ENCODE measurements around the gene LRRC28.

Gene LRRC28

GRCh38 chr15:99310745-99311144 is 59.5 kb downstream of the LRRC28 start:
- Histone ChIP-seq H3K14ac (ENCODE audit: low read length) (no peak overlapping the region), H3K4ac (ENCODE audit: low read depth, low read length) (no peak overlapping the region), H3K79me2 (ENCODE audit: control insufficient read depth, insufficient read depth, low read length, poor library complexity) (no peaks in the 10 kb centered on the region), H3K4me1 (ENCODE audit: control insufficient read depth in 1 of 2, insufficient read depth in 2 of 2, low read length in 2 of 2) (no peaks in the 10 kb centered on the region), H2AFZ (ENCODE audit: insufficient read depth, low read length, poor library complexity) (no peak overlapping the region), H4K91ac (ENCODE audit: low read depth, low read length) (no peak overlapping the region), H3K79me1 (ENCODE audit: low read length) (no peaks in the 10 kb centered on the region), H3K36me3 (ENCODE audit: control insufficient read depth in 1 of 2, insufficient read depth in 2 of 2, low read length in 2 of 2) (no peaks in the 10 kb centered on the region), H4K12ac (ENCODE audit: low read depth, low read length) (no peak overlapping the region), H3K4me2 (ENCODE audit: low read length) (no peak overlapping the region), H2BK5ac (ENCODE audit: low read depth, low read length, poor library complexity) (no peak overlapping the region), H3K9ac (ENCODE audit: low read length) (no peak overlapping the region), H4K8ac (ENCODE audit: low read depth, low read length) (no peak overlapping the region), H3K23ac (ENCODE audit: low read length) (no peak overlapping the region), H2AK5ac (ENCODE audit: low read length) (no peak overlapping the region), H2BK12ac (ENCODE audit: low read length) (no peak overlapping the region), H3K4me3 (ENCODE audit: low read depth, low read length) (no peak overlapping the region), H3K27me3 (ENCODE audit: insufficient read depth, low read length) (no peaks in the 10 kb centered on the region), H3K18ac (ENCODE audit: low read length) (no peak overlapping the region), H2BK120ac (ENCODE audit: insufficient read depth, low read length, poor library complexity) (no peak overlapping the region), H3K27ac (ENCODE audit: low read depth, low read length) (no peak overlapping the region), H3K9me3 (ENCODE audit: insufficient read depth, low read depth, low read length) (no peaks in the 10 kb centered on the region)
- WGBS (ENCODE audit: extremely low coverage, insufficient coverage, insufficient read length) = no CpG with 5 or more reads among the region's 5 CpGs
- DNase-seq = no peak

GRCh38 chr15:99312228-99312627 is 60.9 kb downstream of the LRRC28 start:
- no peak overlapping the region for H2BK120ac ChIP-seq (ENCODE audit: insufficient read depth, low read length, poor library complexity)
- no peak overlapping the region for H2BK12ac ChIP-seq (ENCODE audit: low read length)
- H4K91ac ChIP-seq (ENCODE audit: low read depth, low read length) = no peak overlapping the region
- H3K36me3 ChIP-seq (ENCODE audit: control insufficient read depth in 1 of 2, insufficient read depth in 2 of 2, low read length in 2 of 2) = no peaks in the 10 kb centered on the region
- H4K12ac ChIP-seq (ENCODE audit: low read depth, low read length) = no peak overlapping the region
- H3K27me3 ChIP-seq (ENCODE audit: insufficient read depth, low read length) = no peaks in the 10 kb centered on the region
- H3K23ac ChIP-seq (ENCODE audit: low read length) = no peak overlapping the region
- no peak overlapping the region for H3K4me2 ChIP-seq (ENCODE audit: low read length)
- H3K18ac ChIP-seq (ENCODE audit: low read length) = no peak overlapping the region
- no peak overlapping the region for H2AK5ac ChIP-seq (ENCODE audit: low read length)
- H3K9ac ChIP-seq (ENCODE audit: low read length) = no peak overlapping the region
- H3K14ac ChIP-seq (ENCODE audit: low read length) = no peak overlapping the region
- no peak overlapping the region for H3K4me3 ChIP-seq (ENCODE audit: low read depth, low read length)
- no peaks in the 10 kb centered on the region for H3K79me2 ChIP-seq (ENCODE audit: control insufficient read depth, insufficient read depth, low read length, poor library complexity)
- no peaks in the 10 kb centered on the region for H3K9me3 ChIP-seq (ENCODE audit: insufficient read depth, low read depth, low read length)
- no peak overlapping the region for H2BK5ac ChIP-seq (ENCODE audit: low read depth, low read length, poor library complexity)
- no peak overlapping the region for H3K4ac ChIP-seq (ENCODE audit: low read depth, low read length)
- no CpG with 5 or more reads among the region's 2 CpGs for WGBS (ENCODE audit: extremely low coverage, insufficient coverage, insufficient read length)
- no peaks in the 10 kb centered on the region for H3K79me1 ChIP-seq (ENCODE audit: low read length)
- H2AFZ ChIP-seq (ENCODE audit: insufficient read depth, low read length, poor library complexity) = no peak overlapping the region
- no peak for DNase-seq
- H4K8ac ChIP-seq (ENCODE audit: low read depth, low read length) = no peak overlapping the region
- H3K27ac ChIP-seq (ENCODE audit: low read depth, low read length) = no peak overlapping the region
- no peaks in the 10 kb centered on the region for H3K4me1 ChIP-seq (ENCODE audit: control insufficient read depth in 1 of 2, insufficient read depth in 2 of 2, low read length in 2 of 2)

- H4K8ac ChIP-seq (ENCODE audit: low read depth, low read length) = no peak overlapping the region
- H3K4me2 ChIP-seq (ENCODE audit: low read length) = no peak overlapping the region
- H3K36me3 ChIP-seq (ENCODE audit: control insufficient read depth in 1 of 2, insufficient read depth in 2 of 2, low read length in 2 of 2) = no peaks in the 10 kb centered on the region
- H3K4me1 ChIP-seq (ENCODE audit: control insufficient read depth in 1 of 2, insufficient read depth in 2 of 2, low read length in 2 of 2) = no peaks in the 10 kb centered on the region
- H3K4ac ChIP-seq (ENCODE audit: low read depth, low read length) = no peak overlapping the region
- no peak overlapping the region for H4K91ac ChIP-seq (ENCODE audit: low read depth, low read length)
- WGBS (ENCODE audit: extremely low coverage, insufficient coverage, insufficient read length) = no CpG with 5 or more reads among the region's 3 CpGs
- no peak overlapping the region for H2BK120ac ChIP-seq (ENCODE audit: insufficient read depth, low read length, poor library complexity)
- no peak overlapping the region for H2BK5ac ChIP-seq (ENCODE audit: low read depth, low read length, poor library complexity)
- H4K12ac ChIP-seq (ENCODE audit: low read depth, low read length) = no peak overlapping the region
- H3K9ac ChIP-seq (ENCODE audit: low read length) = no peak overlapping the region
- no peak overlapping the region for H2AFZ ChIP-seq (ENCODE audit: insufficient read depth, low read length, poor library complexity)
- H3K79me2 ChIP-seq (ENCODE audit: control insufficient read depth, insufficient read depth, low read length, poor library complexity) = no peaks in the 10 kb centered on the region
- H3K14ac ChIP-seq (ENCODE audit: low read length) = no peak overlapping the region
- H3K18ac ChIP-seq (ENCODE audit: low read length) = no peak overlapping the region
- no peaks in the 10 kb centered on the region for H3K9me3 ChIP-seq (ENCODE audit: insufficient read depth, low read depth, low read length)
- H3K23ac ChIP-seq (ENCODE audit: low read length) = no peak overlapping the region
- no peak overlapping the region for H3K4me3 ChIP-seq (ENCODE audit: low read depth, low read length)
- no peak for DNase-seq
- no peak overlapping the region for H2BK12ac ChIP-seq (ENCODE audit: low read length)
- H2AK5ac ChIP-seq (ENCODE audit: low read length) = no peak overlapping the region
- no peaks in the 10 kb centered on the region for H3K79me1 ChIP-seq (ENCODE audit: low read length)
- H3K27ac ChIP-seq (ENCODE audit: low read depth, low read length) = no peak overlapping the region
- H3K27me3 ChIP-seq (ENCODE audit: insufficient read depth, low read length) = no peaks in the 10 kb centered on the region
These were observed 61.5 kb downstream of the LRRC28 start for GRCh38 chr15:99312794-99313193.

DNA sequence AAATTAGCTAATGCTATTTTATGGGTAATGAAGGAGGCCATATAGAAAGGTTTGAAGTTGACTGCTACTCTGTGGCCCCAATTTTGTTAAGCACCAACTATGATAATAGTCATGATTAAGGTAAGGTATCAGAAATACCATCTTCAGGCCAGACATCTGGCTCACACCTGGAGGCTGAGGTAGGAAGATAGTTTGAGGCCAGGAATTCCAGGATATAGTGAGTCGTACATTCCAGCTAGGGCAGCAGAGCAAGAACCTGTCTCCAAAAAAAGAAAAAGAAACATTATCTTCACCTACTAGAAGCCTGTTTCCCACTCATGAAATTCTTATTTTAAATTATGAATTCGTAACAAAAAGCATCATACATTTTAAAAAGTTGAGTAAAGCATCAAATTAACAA is 64.4 kb downstream of the LRRC28 start:
- H3K23ac ChIP-seq (ENCODE audit: low read length) = no peak overlapping the region
- no peak overlapping the region for H3K4me3 ChIP-seq (ENCODE audit: low read depth, low read length)
- no peak overlapping the region for H3K27ac ChIP-seq (ENCODE audit: low read depth, low read length)
- H2AFZ ChIP-seq (ENCODE audit: insufficient read depth, low read length, poor library complexity) = no peak overlapping the region
- no peaks in the 10 kb centered on the region for H3K79me2 ChIP-seq (ENCODE audit: control insufficient read depth, insufficient read depth, low read length, poor library complexity)
- H2BK12ac ChIP-seq (ENCODE audit: low read length) = no peak overlapping the region
- no peak overlapping the region for H3K9ac ChIP-seq (ENCODE audit: low read length)
- H3K36me3 ChIP-seq (ENCODE audit: control insufficient read depth in 1 of 2, insufficient read depth in 2 of 2, low read length in 2 of 2) = no peaks in the 10 kb centered on the region
- H3K4ac ChIP-seq (ENCODE audit: low read depth, low read length) = no peak overlapping the region
- H3K4me1 ChIP-seq (ENCODE audit: control insufficient read depth in 1 of 2, insufficient read depth in 2 of 2, low read length in 2 of 2) = no peaks in the 10 kb centered on the region
- no peak overlapping the region for H2AK5ac ChIP-seq (ENCODE audit: low read length)
- H3K9me3 ChIP-seq (ENCODE audit: insufficient read depth, low read depth, low read length) = no peaks in the 10 kb centered on the region
- no peak overlapping the region for H2BK5ac ChIP-seq (ENCODE audit: low read depth, low read length, poor library complexity)
- H3K18ac ChIP-seq (ENCODE audit: low read length) = no peak overlapping the region
- H2BK120ac ChIP-seq (ENCODE audit: insufficient read depth, low read length, poor library complexity) = no peak overlapping the region
- H3K27me3 ChIP-seq (ENCODE audit: insufficient read depth, low read length) = no peaks in the 10 kb centered on the region
- no peak overlapping the region for H3K14ac ChIP-seq (ENCODE audit: low read length)
- no peak overlapping the region for H4K12ac ChIP-seq (ENCODE audit: low read depth, low read length)
- H3K79me1 ChIP-seq (ENCODE audit: low read length) = no peaks in the 10 kb centered on the region
- H4K91ac ChIP-seq (ENCODE audit: low read depth, low read length) = no peak overlapping the region
- peak; percentile 65 to 78 for DNase-seq
- no peak overlapping the region for H3K4me2 ChIP-seq (ENCODE audit: low read length)
- WGBS (ENCODE audit: extremely low coverage, insufficient coverage, insufficient read length) = no CpG with 5 or more reads among the region's 2 CpGs
- H4K8ac ChIP-seq (ENCODE audit: low read depth, low read length) = no peak overlapping the region

Data from trophoblast cell (in vitro differentiated cells and primary cell).